T-helper 1 cell (primary cell): ENCODE results near the gene ZDHHC12.
A peak's percentile ranks its signal among the peaks of the same experiment; 100 is the strongest.
"Not testable (repeated sequence)": the region's sequence is repeated elsewhere in the genome, so short reads cannot be mapped to it uniquely, and the experiment has no call there.

ENCODE experiments used
- DNase-seq, 5 donors: peaks; one replicate each; pipeline ENCODE4 v3.0.0-alpha.2; 2012 to 2020

Gene ZDHHC12

DNA sequence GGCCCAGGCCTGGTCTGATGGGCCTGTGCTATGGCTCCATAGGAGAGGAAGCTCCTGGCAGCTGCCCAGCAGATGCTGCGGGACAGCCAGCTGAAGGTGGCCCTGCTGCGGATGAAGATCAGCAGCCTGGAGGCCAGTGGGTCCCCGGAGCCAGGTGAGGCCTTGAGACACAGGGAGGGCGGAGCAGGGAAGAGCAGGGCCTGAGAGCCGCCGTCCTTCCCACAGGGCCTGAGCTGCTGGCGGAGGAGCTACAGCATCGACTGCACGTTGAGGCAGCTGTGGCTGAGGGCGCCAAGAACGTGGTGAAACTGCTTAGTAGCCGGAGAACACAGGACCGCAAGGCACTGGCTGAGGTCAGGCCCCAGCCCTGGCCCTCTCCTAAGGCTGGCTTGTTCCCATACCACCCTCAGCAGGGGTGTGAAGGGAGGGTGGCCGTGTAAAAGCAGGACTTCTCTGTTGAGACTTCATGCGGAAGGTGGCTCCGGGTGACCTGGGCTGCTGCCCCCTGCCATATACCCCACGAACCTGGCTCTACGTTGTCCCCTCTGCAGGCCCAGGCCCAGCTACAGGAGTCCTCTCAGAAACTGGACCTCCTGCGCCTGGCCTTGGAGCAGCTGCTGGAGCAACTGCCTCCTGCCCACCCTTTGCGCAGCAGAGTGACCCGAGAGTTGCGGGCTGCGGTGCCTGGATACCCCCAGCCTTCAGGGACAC, 17.1 kb downstream of the ZDHHC12 start:
- no peak for DNase-seq

DNA sequence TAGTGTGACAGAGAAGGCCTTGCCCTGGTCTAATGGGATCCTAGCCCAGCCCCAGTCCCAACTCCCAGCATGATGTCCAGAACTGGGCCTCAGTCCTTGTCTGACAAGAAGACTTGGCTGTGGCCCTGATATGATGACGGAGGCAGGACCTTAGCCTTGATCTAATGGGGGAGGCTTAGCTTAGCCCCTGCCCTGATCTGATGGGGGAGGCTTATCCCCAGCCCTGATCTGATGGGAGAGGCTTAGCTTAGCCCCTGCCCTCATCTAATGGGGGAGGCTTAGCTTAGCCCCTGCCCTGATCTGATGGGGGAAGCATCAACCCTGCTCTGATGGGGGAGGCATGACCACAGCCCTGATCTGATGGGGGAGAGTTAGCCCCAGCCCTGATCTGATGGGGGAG, 17.9 kb downstream of the ZDHHC12 start:
- DNase-seq = no peak

DNA sequence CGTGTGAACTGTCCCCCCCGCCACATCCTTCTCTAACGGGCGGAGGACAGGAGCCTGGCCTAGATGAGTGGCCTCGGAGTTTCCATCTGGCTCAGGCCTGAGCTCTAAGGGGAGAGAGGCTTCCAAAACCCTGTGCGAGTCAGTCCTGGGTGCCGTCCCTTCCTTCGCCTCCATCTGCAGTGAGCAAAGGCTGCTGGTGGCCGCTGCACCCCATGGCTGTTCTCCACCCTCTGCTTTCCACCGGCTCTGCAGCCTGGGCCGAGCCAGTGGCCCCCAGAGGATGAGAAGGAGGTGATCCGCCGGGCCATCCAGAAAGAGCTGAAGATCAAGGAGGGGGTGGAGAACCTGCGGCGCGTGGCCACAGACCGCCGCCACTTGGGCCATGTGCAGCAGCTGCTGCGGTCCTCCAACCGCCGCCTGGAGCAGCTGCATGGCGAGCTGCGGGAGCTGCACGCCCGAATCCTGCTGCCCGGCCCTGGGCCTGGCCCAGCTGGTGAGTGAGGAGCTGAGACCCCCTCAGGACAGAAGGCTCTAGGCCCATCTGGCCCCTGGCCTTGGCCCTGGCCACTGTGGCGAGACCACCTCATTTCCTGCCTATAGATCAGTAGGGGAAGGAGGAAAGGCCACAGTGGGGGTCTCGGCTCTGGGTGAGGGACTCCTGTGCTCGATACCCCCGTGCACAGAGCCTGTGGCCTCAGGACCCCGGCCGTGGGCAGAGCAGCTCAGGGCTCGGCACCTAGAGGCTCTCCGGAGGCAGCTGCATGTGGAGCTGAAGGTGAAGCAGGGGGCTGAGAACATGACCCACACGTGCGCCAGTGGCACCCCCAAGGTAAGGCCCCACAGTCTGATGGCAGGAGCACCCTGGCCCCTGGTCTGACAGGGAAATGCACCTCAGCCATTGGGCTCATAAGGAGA, 18.6 kb downstream of the ZDHHC12 start:
- DNase-seq = no peak

DNA sequence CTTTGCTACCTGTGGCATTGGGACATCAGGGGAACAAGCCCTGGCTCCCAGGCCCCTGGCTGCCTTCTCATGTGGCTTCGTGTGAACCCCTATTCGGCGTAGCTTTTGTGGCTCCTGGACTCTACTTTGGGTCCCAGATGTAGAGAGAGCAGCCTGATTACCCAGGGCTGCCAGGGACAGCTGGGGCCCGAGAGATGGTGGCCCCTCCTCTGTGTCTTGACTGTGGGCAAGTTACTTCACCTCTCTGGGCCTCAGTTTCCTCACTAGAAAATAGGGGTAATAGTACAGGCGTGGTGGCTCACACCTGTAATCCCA, 19.6 kb downstream of the ZDHHC12 start:
- no peak for DNase-seq

DNA sequence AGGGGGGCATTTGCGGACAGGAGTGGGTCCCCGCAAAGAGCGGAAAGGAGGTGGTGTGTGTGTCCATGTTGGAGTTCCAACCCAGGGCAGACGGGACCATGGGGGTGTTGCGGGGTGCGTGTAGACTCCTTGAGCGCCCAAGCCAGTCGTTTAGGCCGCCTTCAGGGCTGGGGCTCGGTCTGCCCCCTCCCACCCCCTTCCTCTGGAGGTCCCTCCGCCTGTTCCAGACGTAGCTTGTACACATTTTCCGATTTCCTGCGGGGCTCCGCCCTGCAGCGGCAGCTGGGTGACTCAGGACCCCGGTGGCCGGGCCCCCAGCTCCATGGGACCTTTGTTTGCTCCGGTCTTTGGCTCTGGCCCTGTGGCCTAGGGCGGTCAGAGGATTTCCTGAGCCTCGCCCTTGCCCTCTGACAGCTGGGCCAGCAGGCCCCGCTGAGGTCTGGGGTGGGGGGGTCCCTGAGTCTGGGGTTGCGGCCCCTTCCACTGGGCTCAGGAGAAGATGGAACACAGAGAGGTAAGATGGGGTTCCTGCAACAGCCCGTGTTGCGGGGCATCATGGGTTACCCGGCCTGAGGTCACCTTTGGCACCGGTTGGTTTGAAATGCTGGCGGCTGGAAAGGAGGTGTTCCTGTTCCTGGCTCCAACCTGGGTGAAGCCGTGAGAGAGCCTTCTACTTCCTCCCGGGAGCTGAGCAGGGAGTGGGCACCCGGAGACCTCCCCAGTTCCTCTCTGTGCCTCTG, 20.1 kb downstream of the ZDHHC12 start:
- no peak for DNase-seq

DNA sequence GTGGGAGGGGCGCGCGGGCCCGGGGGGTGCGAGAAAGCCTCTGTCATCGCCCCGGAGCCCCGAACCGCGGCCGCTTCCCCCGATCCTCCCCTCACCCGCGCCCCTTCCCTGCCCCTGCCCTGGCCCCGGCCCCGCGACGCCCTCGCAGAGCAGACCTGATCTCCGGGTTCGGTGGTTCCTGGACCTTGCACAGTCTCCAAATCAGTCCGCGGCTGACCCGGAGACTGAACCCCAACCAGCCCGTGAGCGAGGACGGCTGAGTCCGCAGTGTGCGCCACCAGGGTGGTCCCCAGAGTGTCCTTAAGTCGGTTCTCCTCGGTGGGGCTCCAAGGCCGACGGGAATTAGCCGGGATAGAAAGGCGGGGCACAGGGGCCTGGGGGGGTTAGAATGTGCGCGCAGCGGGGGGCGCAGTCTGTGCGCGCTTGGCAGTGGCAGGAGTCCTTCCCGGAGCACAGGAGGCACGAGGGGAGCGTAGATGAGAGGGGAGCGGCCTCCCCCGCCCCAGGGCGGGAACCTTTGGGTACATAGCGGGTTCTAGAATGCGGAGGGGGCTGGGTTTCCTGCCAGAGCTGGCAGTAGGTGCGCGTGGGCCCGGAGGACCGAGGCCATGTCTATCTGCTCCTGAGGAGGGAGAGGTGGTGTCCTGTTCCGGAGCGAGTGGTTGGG, 20.8 kb downstream of the ZDHHC12 start:
- no peak for DNase-seq

DNA sequence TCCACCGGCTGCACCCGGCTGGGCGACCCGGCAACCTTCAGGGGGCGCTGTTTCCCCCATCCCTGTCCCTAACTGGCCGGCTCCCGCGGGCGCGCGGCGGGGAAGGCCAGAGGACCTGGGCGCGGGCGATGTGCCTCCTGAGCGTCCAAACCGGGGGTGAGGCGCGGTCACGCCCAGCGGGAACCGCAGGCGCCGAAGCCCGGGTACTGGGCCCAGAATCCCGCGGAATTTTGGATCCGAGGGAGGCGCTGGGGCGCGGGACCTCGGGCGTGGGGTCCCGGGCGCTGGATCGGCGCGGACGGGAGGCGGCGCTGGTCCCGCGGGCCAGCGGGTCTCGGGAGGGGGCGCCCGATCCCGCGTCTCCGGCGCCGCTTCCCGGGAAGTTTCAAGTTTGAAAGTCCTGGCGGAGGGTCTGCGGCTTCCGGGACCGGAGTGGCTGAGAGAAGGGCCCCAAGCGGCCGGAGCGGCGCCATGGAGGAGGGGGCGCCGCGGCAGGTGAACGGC, 21.4 kb downstream of the ZDHHC12 start, which contains the start of gene PKN3:
TSS of gene PKN3 (plus strand) at position 59 of the 504 bp plus-strand sequence. CDS start at position 472, 413 bp downstream.
- DNase-seq = peak; percentile 71 to 83 (median 79)

DNA sequence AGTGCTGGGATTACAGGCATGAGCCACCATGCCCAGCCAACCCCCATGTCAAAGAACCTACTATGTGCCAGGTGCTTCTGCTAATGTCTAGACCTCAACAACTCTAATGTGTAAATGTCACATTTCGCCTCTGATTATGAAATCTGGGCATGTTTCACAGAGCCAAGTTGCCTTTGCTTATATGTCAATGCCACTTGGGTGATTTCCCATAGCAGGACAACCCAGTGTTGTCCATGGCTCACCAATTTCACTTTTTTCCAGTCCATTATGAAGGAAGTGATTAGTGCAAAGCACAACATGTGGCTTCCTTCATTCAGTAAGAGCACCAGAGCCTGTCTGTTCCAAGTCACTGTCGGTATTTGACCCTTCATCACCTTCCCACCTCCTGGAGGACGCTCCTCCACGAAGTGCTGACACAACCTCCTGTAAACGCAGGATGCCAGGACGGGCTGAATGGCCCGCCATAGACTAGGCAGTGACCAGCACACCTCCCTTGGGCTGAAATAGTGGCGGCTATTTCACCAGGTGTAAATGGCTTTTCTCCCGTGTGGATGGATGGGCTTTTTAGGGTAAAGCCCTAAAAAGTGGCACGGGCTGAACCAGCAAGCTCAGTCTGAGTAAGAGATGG, 22.6 kb downstream of the ZDHHC12 start:
- no peak for DNase-seq

DNA sequence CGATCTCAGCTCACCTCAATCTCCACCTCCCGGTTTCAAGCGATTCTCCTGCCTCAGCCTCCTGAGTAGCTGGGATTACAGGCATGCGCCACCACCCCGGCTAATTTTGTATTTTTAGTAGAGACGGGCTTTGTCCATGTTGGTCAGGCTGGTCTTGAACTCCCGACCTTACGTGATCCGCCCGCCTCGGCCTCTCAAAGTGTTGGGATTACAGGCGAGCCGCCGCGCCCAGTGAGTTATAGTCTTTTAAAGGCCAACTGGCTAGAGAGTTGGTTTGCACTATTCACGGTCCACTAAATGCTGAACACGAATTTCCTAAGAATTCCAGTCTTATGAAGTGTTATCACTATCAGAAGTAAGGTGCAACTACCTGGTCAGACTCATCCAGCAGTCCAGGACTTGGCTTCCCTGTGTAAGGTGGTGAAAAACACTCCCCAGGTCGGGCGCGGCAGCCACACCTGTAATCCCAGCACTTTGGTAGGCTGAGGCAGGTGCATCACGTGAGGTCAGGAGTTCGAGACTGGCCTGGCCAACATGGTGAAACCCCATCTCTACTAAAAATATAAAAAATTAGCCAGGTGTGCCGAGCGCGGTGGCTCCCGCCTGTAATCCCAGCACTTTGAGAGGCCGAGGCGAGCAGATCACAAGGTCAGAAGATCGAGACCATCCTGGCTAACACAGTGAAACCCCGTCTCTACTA, 24.7 kb downstream of the ZDHHC12 start:
- DNase-seq = not testable (repeated sequence)

DNA sequence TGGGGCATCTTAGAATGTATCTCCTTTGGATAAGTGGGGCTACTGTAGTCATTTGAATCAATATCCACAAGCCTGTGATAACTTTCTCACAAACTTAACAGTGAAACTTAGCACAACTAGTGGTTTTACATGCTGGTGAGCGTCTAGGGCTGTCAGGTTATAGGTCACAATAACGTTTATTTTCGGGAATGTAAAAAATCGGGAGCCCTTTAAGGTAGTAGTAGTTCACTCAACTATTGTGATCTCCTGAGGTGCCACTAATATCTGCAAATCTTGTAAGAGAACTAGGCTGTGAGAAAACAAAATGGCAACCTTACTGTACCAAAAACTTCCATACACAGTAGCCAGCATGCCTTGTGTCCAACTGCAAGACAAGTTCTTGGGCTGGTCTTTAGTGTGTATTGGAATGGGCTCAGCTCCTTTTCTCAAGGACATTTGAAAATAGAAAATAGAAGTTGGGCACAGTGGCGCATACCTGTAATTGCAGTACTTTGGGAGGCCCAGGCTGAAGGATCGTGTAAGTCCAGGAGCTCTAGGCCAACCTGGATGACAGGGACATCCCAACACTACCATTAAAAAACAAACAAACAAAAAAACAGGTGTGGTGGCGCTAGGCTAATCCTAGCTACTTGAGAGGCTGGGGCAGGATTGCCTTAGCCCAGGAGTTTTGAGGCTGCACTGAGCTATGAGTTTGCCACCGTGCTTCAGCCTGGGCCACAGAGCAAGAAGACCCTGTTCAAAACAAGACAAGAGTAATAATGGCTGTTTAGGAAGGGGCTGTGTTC, 26.8 kb downstream of the ZDHHC12 start:
- DNase-seq = no peak

DNA sequence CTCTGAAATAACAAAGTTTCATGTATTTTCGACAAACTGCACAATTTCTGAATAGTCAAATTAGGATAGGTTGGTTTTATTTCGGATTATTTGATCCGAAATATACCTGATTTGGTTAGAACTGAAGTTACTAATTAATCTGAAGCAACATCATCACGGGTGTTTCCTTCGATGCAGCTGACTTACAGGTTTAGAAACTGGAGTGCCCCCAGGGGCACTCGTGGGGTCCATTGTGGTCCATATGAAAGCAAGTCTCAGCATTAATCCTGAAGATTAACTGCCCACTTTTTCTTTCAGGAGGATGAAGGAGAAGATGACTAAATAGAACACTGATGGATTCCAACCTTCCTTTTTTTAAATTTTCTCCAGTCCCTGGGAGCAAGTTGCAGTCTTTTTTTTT, 29.6 kb downstream of the ZDHHC12 start:
- DNase-seq = no peak

DNA sequence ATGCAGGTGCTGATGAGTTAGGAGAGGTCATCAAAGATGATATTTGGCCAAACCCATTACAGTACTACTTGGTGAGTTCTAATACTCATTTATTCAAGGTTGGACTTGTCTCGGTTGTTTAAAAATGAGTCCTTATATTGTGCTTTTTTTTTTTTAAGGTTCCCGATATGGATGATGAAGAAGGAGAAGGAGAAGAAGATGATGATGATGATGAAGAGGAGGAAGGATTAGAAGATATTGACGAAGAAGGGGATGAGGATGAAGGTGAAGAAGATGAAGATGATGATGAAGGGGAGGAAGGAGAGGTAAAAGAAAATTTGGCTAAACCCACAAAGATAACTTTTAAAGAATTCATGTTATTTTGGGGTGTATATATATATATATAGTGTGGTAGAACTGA, 30.2 kb downstream of the ZDHHC12 start:
- not testable (repeated sequence) for DNase-seq

DNA sequence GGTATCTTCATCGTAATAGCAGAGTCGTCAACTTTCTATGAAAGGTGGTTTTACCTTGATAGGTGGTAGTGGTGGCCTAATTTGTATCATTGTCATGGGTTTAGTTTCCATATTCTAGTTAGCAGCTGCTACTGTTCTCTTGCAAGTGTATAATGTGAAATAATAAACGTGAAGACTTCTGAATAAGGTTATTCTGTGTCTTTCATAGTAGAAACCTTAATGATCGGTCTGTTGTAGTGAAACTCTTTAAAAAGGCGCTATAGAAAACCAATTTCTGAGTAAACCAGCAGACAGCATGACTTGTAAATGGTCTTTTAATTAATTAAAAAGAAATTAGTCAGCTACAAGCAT, 33.3 kb downstream of the ZDHHC12 start:
- DNase-seq = no peak

DNA sequence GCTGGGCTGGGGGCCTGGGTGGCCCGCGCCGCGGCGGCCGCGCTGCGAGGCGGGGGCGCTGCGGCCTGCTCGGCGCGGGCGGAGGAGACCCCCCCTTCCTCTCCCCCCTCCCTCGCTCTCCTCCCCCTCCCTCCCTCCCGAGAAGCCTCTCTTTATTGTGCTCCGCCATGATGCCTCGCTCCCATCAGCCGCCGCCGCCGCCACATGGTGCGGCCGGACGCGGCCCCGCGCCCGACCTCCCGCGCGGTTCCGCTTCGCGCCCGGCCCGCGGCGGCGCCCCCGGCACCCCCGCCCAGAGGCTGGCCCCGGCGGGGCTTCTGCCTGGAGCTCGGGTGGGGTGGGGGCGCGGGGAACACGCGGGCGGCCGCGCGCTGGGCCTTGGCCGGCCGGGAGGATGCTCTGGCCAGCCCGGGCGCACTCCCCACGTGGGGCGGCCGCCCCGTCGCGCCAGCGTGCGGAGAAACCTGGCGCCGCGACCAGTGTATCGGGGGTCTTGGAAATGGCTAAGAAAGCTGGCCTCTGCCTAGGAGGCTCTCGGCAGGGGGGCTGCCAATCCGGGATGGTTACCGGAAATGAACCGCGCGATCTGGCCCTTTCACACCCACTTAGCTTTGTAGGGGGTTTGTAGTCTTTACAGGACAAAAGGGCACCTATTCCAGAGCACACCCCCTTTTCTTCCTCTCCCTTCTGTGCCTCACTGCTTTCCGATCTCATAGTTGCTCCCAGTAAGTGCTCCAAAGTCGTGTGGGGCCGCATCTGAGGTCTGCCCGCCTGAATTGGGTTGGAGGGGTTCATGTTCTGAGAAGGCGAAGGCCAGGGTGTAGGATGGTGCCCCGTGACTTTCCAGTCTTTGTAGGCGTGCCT, 33.9 kb downstream of the ZDHHC12 start:
- DNase-seq = peak; percentile 49 to 66 (median 58)

DNA sequence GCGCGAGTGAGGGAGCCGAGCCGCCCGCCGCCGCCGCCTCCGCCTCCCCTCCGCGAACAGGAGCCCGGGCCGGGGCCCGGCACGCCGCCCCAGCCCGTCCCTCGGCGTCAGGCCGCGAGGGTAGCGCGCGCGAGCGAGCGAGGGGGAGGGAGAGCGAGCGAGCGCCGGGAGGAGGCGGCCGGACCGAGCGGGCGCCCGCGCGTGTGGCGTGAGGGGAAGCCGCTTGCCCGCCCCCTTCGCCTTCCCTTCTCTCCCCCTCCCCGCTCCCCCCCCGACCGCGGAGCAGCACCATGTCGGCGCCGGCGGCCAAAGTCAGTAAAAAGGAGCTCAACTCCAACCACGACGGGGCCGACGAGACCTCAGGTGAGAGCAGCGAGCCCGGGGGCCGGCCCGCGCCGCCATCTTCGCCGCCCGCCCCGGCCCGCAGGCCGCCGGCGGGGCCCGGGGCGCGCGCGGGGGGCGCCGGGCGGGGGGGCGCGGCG, 34.6 kb downstream of the ZDHHC12 start:
- DNase-seq = peak in 3 of 5 donors; percentile 43 to 54 (median 53)

DNA sequence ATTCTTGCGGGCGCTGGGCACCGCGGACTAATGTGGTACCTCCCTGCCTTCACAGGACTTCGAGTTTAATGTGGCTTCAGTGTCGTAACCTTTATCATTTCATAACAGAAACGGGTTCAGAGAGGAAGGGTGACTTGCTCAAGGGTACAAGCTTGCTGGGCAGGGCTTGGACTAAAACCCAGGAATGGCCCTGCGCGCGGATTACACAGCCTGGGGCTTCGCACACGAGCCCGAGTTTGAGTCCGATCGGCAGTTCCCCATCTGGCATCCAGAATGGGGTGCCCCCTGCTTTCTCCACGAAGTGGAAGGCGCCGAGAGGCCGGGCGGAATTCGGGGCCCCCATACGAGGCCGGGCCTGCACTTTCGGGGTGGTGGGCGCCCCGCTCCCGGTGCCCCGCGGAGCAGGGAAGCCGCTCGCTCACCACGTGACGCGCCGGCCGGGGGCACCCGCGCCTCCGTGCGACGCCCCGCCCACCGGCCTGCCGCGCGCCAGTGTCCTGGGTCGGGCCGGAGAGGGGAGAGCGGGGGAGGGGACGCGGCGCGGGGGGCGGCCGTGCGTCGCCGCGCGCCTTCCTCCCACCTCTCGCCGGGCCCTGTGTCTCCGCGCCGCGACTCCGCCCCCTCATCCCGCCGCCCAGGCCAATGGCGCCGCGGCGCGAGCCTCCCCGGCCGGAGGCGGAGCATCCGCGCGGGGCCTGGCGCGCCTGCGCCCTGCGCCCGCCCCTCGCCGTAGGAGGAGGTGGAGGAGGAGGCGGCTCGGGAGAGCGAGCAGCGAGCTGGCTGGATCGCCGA, 35.2 kb downstream of the ZDHHC12 start, which contains the start of gene SET:
TSS of gene SET (plus strand) at position 722 of the 792 bp plus-strand sequence. CDS start 361 bp downstream, outside the sequence.
- DNase-seq = peak; percentile 82 to 95 (median 87)

DNA sequence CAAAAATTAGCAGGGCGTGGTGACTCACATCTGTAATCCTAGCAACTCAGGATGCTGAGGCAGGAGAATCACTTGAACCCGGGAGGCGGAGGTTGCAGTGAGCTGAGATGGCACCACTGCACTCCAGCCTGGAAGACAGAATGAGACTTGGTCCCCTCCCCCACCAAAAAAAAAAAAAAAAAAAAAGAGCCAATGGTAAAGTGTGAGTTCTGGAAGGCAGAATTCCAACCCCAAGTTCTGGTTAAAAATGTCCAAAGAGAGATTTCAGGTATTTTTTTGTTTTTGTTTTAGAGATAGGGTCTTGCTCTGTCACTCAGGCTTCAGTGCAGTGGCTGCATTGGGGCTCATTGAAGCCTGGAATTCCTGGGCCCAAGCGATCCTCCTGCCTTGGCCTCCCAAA, 36.5 kb downstream of the ZDHHC12 start:
- no peak for DNase-seq
